ENCODE measurements around the gene DEFB115.
"Not testable (repeated sequence)": the region's sequence is repeated elsewhere in the genome, so short reads cannot be mapped to it uniquely, and the experiment has no call there.

The DEFB115 gene, protein sequence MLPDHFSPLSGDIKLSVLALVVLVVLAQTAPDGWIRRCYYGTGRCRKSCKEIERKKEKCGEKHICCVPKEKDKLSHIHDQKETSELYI

DNA sequence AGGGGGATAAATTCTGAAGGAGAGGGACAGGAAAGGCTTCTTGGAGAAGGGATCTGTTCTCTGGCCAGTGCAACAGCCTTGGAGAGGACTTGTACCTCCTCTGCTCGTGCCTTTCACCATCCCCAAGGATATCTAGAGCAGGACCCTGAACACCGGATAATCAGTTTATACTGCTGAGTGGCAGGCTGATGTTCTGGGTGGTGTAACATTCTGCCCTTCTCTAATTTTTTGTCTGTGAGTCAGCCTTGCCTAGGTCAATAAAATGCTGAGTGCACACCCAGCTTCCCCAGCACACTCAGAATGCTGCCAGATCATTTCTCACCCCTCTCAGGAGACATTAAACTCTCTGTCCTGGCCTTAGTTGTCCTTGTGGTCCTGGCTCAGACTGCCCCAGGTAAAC lies at the start of gene DEFB115:
TSS of gene DEFB115 (plus strand) at position 301 of the 400 bp plus-strand sequence. CDS start at position 301, 0 bp downstream.
- no peak for DNase-seq

DNA sequence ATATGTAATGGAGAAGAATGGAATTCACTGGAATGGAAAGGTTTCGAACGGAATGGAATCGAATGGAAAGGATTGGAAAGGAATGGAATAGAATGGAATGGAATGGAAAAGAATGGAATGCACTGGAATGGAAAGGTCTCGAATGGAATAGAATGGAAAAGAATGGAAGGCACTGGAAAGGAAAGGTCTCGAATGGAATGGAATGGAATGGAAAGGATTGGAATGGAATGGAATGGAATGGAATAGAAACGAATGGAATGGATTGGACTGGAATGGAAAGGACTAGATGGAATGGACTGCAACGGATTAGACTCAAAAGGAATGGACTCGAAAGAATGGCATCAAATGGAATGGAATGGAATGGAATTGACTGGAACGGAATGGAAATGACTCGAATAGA lies 20.5 kb upstream of the DEFB115 start:
- DNase-seq = no peak

DNA sequence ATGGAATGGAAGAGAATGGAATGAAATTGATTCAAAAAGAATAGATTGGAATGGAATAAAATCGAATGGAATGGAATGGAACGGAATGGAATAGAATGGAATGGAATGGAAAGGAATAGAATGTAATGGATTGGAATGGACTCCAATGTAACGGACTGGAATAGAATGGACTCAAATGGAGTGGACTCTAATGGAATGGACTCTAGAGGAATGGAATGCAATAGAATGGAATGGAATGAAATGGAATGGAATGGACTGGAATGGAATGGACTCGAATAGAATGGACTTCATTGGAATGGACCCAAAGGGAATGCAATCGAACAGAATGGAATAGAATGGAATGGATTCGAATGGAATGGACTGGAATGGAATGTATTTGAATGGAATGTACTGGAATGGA lies 19.7 kb upstream of the DEFB115 start:
- no peak for DNase-seq

DNA sequence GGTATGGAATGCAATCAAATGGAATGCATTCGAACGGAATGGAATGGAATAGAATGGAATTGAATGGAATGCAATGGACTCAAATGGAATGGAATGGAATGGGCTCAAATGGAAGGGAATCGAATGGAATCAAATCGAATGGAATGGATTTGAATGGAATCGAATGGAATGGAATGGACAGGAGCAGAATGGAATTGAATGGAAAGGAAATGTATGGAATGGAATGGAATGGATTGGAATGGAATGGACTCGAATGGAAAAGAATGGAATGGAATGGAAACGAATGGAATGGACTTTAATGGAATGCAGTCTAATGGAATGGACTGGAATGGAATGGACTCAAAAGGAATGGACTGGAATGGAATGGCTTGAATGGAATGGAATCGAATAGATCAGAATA lies 18.3 kb upstream of the DEFB115 start:
- DNase-seq = no peak

DNA sequence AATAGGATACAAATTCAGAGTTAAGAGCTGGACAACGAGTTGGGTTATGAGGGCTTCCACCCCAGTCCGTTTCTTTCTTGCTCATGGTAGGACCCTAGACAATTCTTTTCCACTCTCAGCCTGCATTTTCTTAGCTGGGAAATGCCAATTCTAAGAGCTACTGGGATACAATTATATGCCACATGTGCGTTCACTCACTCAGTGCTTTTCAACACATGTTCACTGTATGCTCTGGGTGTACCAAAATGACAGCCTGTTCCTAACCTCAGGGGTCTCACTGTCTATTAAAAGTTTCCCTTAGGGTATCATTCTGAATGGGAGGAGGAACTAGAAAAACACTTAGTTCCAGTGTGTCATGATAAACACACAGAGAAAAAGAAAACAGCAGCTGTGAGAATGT lies 505 bp upstream of the DEFB115 start:
- no peak for DNase-seq

DNA sequence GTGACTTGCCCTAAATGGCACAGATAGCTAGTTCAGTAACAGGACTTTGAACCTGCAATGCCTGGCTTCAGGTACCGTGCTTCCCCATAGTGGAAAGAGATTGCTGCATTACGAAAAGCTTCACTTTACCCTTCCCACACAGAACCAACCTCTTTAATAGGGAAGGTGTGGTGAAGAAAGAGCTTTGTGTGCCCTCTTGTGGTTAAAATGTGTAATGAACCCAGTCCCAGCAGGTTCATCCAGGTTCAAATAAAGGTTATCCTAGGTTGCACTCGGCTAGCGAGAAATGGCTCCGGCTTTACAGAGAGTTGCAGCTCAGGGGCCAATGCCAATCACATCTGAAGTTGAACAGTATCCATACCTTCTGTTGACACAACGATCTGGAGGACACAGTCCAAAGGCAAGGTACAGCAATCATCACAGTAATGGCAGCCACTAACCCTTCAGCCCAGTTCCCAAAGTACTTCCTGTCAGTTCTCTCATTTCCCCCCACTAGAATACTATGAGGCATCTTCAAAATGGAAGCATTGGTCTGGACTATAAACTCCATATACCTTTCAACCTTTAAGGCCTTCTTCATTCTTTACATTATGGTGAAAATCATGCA lies 3.0 kb downstream of the DEFB115 start:
- DNase-seq = no peak

DNA sequence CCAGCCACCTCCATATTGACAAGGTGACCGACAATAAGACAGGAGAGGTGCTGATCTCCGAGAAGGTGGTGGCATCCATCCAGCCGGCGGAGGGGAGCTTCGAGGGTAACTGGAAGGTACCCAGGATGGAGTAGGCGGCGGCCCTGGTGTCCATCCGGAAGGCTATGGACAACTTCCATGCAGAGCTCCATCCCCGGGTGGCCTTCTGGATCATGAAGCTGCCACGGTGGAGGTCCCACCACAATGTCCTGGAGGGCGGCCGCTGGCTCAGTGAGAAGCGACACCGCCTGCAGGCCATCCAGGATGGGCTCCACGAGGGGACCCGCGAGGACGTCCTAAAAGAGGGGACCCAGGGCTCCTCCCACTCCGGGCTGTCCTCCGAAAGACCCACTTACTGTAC lies 17.0 kb downstream of the DEFB115 start:
- DNase-seq = no peak

DNA sequence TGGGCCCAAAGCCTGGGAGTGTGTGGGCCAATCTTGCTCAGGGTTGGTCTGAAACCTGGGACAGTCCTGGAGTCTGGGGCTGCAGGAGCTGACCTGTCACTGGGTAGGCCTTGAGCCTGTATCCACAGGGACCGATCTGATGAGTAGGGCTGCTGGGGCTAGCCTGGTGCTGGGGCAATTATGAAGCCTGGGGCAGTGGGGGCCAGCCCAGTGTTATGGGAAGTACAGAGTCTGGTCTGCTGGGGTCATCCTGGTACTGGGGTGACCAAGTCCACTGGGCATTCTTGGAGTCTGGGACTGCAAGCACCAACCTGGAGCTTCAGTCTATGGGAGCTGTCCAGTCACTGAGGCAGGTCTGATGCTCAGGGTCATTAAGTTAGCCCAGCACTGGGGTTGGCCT lies 20.7 kb downstream of the DEFB115 start:
- no peak for DNase-seq

DNA sequence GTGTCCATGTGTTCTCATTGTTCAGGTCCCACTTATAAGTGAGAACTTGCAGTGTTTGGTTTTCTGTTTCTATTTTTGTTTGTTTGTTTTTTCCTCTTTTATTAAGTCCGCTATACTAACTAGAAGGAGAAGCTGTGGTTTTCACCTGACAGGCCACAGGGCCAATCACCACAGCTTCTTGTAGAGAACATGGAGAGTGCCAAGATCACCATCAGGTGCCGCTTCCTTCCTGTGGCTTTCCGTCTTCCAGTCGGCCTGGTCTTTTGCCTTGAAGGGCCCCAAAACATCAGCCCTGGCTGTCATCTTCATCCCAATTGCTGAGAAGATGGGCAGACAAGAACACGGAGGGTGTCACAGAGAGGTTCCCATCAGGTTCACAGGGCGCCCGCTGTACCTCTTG lies 27.5 kb downstream of the DEFB115 start:
- DNase-seq = not testable (repeated sequence)

DNA sequence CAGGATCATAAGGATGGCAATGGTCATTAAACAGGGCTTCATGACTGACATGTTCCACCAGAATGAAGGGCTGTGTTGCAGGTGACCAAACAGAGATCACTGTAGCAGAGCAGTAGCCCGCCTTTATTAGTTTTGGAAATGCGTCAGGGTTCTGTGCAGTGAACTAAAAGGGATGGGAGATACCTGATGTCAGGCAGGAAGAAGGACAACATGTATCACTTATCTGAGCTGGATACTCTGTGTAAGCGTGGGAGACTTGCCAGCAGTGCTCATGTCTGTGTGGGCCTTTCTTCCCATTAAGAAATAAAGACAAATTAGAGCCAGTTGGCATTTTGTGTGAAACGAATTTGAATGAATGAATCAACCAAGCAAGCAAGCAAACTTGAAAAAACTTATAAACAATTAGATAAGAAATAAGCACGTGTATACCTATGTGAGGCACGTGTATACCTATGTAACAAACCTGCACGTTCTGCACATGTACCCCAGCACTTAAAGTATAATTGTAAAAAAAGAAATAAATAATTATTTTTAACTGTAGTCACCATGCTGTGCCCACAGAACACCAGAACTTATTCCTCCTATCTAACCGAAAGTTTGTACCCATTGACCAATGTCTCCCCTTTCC lies 51.2 kb downstream of the DEFB115 start, which contains the start of gene DEFB116:
TSS of gene DEFB116 (minus strand) at position 51 of the 628 bp plus-strand sequence. CDS start at position 51, 0 bp downstream.
- DNase-seq = no peak

All from inflammatory macrophage treated with lipopolysaccharide for 4 hours (primary cell).